H7 (cell line): ENCODE data around the gene OR1B1. TPM values are rescaled to one million over a fixed set of nuclear protein-coding genes. Genes with fewer than 3 reads are reported as not detected.
"Not testable (repeated sequence)": the region's sequence is repeated elsewhere in the genome, so short reads cannot be mapped to it uniquely, and the experiment has no call there.

Experiments
- DNase-seq: peaks from one replicate; pipeline ENCODE4 v3.0.0; 2012
- H3K27me3 ChIP-seq: 2 replicates; pipeline ENCODE4 v1.6.0; 2011; ENCODE audit warnings: mild to moderate bottlenecking, low read length; ENCODE audit not compliant: control insufficient read depth, insufficient read depth
- H3K36me3 ChIP-seq: replicated peaks from 2 replicates; pipeline ENCODE4 v1.5.1; 2011; ENCODE audit warnings: low read length; ENCODE audit not compliant: control insufficient read depth, insufficient read depth
- H3K4me3 ChIP-seq: 2 replicates; pipeline ENCODE4 v1.5.1; 2011; ENCODE audit warnings: low read depth, mild to moderate bottlenecking, control low read depth, low read length, moderate library complexity; ENCODE audit not compliant: insufficient read depth
- total RNA-seq: library from RNA; depleted of rRNA; stranded (reverse); fragments of >200 nt; shearing (Covaris generic); gene quantifications from 2 replicates; pipeline ENCODE4 v1.2.3, GENCODE V29; 2014; rRNA removed

Gene OR1B1
- total RNA-seq, result not detected in 2 replicates

GRCh38 chr9:122657527-122657926 is at the start of gene OR1B1:
OR1B1 (minus strand) TSS chr9:122657627.
- H3K4me3 ChIP-seq, result no peak within 1 kb of the TSS
- no peaks in the 10 kb centered on the region for H3K36me3 ChIP-seq
- no peak for DNase-seq
- H3K27me3 ChIP-seq, result no peaks in the 10 kb centered on the region

DNA sequence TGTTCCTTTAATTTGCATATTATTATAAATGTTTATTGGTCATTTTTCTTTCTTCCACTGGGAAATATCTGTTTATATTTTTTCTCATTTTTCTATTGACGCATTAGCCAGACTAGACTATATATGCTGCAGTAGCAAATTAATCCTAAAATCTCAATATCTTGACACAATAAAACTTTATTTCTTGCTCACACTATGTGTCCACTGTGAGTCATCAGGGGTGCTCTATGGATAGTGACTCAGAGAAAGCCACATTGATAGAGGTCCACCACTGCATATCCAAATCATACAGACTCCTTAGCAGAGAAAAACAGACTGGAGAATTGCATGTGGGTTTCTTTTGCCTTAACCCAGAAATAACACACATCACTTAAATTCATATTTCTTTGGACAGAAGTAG is 38.3 kb upstream of the OR1B1 start:
- Histone ChIP-seq H3K4me3 (no peak overlapping the region), H3K27me3 (no peaks in the 10 kb centered on the region), H3K36me3 (no peaks in the 10 kb centered on the region)
- DNase-seq, result no peak

DNA sequence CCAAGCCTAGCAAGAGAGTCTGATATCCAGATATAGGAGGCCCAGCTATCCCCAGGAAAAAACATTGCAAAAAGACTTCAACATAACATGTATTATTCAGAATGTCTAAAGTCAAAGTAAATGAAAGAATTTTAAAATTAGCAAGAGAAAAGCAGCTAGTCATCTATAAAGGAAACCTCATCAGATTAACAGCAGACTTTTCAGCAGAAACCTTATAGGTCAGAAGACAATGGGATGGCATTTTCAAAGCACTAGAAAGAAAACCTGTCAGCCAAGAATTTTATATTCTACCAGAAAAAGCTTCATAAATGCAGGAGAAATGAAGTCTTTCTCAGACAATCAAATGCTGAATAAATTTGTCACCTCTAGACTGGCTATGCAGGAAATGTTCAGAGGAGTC is 27.4 kb upstream of the OR1B1 start:
- no peak overlapping the region for H3K4me3 ChIP-seq
- H3K27me3 ChIP-seq, result no peaks in the 10 kb centered on the region
- no peaks in the 10 kb centered on the region for H3K36me3 ChIP-seq
- no peak for DNase-seq

- no peaks in the 10 kb centered on the region for H3K36me3 ChIP-seq
- DNase-seq, result no peak
- H3K4me3 ChIP-seq, result no peak overlapping the region
- H3K27me3 ChIP-seq, result no peaks in the 10 kb centered on the region
These were observed 15.1 kb upstream of the OR1B1 start for GRCh38 chr9:122672481-122672880.

- H3K36me3 ChIP-seq, result no peaks in the 10 kb centered on the region
- no peak for DNase-seq
- H3K27me3 ChIP-seq, result no peaks in the 10 kb centered on the region
- H3K4me3 ChIP-seq, result no peak within 1 kb of the TSS
These were observed 4.0 kb upstream of the OR1B1 start, which contains the start of gene OR1L1 for GRCh38 chr9:122661416-122661815. OR1L1 (plus strand) TSS chr9:122661716; CDS start chr9:122661716, 0 bp downstream.

DNA sequence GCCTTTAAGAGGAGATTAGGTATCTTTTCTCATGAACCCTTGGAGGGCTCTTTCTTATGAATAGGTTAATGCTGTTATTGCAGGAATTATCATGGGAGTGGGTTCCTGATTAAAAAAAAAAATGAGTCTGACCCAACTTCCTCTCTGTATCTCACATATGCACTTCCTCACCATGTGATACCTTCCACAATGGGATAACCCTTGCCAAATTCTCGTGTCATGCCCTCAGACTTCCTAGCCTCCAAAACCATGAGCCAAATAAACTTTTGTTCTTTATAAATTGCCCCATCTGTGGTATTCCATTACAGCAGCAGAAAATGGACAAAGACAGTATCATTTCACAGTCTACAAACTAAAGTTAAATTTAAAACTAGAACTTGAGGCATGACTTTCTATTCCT is 1.0 kb downstream of the OR1B1 start:
- DNase-seq, result no peak
- H3K27me3 ChIP-seq, result no peaks in the 10 kb centered on the region

DNA sequence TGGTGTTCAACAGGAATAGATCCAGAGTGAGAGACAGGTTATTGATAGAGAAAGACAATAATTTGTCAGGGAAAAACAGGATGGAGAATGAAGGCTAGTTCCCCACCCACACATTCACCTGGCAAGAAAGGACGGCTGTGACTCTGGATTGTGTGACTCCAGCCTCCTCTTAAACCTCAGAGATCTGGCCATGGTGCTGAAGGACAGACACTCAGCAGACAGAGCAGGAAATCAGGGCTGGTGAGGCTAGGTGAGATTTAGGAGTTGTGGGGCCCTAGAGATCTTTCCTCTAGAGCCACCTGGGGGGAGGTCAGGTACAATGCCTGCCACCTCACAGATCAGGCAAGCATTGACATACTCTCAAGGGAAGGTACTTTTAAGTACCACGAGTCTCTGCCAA is 15.2 kb downstream of the OR1B1 start:
- DNase-seq, result no peak
- Histone ChIP-seq H3K36me3 (no peaks in the 10 kb centered on the region), H3K27me3 (no peaks in the 10 kb centered on the region; the same call in 1 of the 2 replicates), H3K4me3 (no peak overlapping the region)

More for the DNA sequence above, 1.0 kb downstream of the OR1B1 start:
- Histone ChIP-seq H3K4me3 (no peak overlapping the region), H3K36me3 (no peaks in the 10 kb centered on the region)

GRCh38 chr9:122619996-122620395 is 37.4 kb downstream of the OR1B1 start:
- no peak overlapping the region for H3K4me3 ChIP-seq
- H3K36me3 ChIP-seq, result no peaks in the 10 kb centered on the region
- DNase-seq, result no peak
- H3K27me3 ChIP-seq, result no peaks in the 10 kb centered on the region

DNA sequence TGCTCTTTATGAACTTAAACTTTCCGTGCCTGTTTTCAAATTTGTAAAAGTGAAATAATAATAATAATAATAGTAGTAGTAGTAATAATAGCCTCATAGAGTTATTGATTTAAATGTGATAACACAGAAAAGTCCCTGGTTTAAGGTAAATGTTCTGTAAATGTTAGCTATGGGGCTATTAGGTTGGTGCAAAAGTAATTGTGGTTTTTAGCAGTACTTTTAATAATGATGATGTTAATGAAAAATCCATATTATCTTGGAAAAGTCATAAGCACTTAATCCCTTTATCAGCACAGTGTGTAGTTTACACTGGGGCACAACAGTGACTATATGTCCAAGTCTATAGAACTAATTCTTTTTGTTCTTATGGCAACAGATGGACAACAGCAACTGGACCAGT is 43.1 kb downstream of the OR1B1 start, which contains the start of gene OR1Q1:
TSS of gene OR1Q1 (plus strand) at position 377 of the 400 bp plus-strand sequence. CDS start at position 377, 0 bp downstream.
- H3K36me3 ChIP-seq, result no peaks in the 10 kb centered on the region
- no peaks in the 10 kb centered on the region for H3K27me3 ChIP-seq
- no peak for DNase-seq
- no peak within 1 kb of the TSS for H3K4me3 ChIP-seq

- Histone ChIP-seq H3K27me3 (no peaks in the 10 kb centered on the region), H3K36me3 (no peaks in the 10 kb centered on the region), H3K4me3 (no peak overlapping the region)
- no peak for DNase-seq
These were observed 47.6 kb downstream of the OR1B1 start for GRCh38 chr9:122609804-122610203.

GRCh38 chr9:122606587-122606986 is 50.8 kb downstream of the OR1B1 start:
- Histone ChIP-seq H3K4me3 (no peak overlapping the region), H3K36me3 (no peaks in the 10 kb centered on the region), H3K27me3 (no peaks in the 10 kb centered on the region)
- no peak for DNase-seq

- Histone ChIP-seq H3K27me3 (no peaks in the 10 kb centered on the region), H3K4me3 (no peak overlapping the region), H3K36me3 (no peaks in the 10 kb centered on the region)
- no peak for DNase-seq
These were observed 51.7 kb downstream of the OR1B1 start for GRCh38 chr9:122605691-122606090.

GRCh38 chr9:122583284-122583683 is 74.1 kb downstream of the OR1B1 start, which contains the start of gene OR1L8:
OR1L8 (minus strand) TSS chr9:122583384; CDS start chr9:122568477, 14,907 bp downstream.
- not testable (repeated sequence) for H3K36me3 ChIP-seq, H3K27me3 ChIP-seq, H3K4me3 ChIP-seq, DNase-seq

DNA sequence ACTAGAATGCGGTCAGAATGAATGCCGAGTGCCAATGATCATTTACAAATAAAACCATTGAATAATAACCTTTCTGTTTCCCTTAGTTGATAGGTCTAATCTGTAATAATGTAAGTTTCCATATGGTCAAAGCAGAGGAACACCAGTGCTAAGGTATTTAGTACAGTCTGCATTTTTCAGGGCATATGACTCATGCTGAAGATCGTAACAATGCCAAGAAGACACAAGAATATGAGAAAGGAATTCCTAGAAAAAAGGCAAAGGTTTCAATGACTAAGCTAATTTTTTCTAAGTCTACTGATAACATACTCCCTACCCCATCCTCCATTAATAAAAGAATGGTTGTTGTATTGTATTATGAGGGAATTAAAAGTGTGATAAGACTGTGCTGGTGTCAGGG is 77.1 kb downstream of the OR1B1 start:
- H3K27me3 ChIP-seq, result no peaks in the 10 kb centered on the region
- no peaks in the 10 kb centered on the region for H3K36me3 ChIP-seq
- DNase-seq, result no peak

GRCh38 chr9:122579874-122580273 is 77.6 kb downstream of the OR1B1 start:
- Histone ChIP-seq H3K36me3 (no peaks in the 10 kb centered on the region), H3K27me3 (no peaks in the 10 kb centered on the region), H3K4me3 (no peak overlapping the region)
- DNase-seq, result no peak

More for the DNA sequence above, 77.1 kb downstream of the OR1B1 start:
- H3K4me3 ChIP-seq, result no peak overlapping the region
